Measurements from ENCODE around the gene WDR82.

WDR82 gene

GRCh38 chr3:52242039-52242438 lies 36.4 kb downstream of the WDR82 start:
- DNase-seq (ENCODE audit: low read depth): no peak
- no peak for TF ChIP-seq CTCF (IDR thresholded peaks at IDR 0.05; ENCODE audit: low read length, missing control alignments)
- H3K4me3 ChIP-seq (replicated peaks; ENCODE audit: low read depth, low read length): no peak overlapping the region

DNA sequence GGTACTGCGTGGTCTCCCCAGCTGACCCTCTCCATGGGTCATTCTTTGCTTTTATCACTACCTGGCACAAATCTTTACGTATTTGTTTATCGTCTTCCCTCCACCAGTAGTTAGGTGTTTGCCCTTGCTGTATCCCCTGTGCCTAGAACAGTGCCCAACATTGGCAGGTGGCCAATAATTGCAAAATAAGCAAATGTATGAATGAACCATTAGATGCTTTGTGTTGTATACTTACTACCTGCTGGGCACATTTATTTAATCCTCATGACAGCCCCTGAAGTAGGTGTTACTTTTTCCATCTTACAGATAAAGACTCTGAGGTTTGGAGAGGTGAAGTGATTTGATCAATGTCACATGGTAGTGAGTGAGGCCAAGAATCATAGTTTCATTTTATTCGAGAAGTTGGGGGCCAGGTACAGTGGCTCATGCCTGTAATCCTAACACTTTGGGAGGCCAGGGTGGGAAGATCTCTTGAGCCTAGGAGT lies 37.5 kb downstream of the WDR82 start:
- no peak for TF ChIP-seq CTCF (IDR thresholded peaks at IDR 0.05; ENCODE audit: low read length, missing control alignments)
- no peak for DNase-seq (ENCODE audit: low read depth)
- no peak overlapping the region for H3K4me3 ChIP-seq (replicated peaks; ENCODE audit: low read depth, low read length)

GRCh38 chr3:52240059-52240885 lies 38.2 kb downstream of the WDR82 start:
- peak; percentile 93 for DNase-seq (ENCODE audit: low read depth)
- TF ChIP-seq CTCF (IDR thresholded peaks at IDR 0.05; ENCODE audit: low read length, missing control alignments): peak; percentile 19
- H3K4me3 ChIP-seq (replicated peaks; ENCODE audit: low read depth, low read length): peak overlapping the region; percentile 87

GRCh38 chr3:52238761-52239701 lies 39.4 kb downstream of the WDR82 start, which contains the start of gene TWF2:
Gene TWF2, minus strand, starts transcription at chr3:52239158. Its CDS starts 142 bp downstream, at chr3:52239016.
- peak within 1 kb of the TSS; percentile 87 for H3K4me3 ChIP-seq (replicated peaks; ENCODE audit: low read depth, low read length)
- peak; percentile 77 for DNase-seq (ENCODE audit: low read depth)
- peak; percentile 38 for TF ChIP-seq CTCF (IDR thresholded peaks at IDR 0.05; ENCODE audit: low read length, missing control alignments)

- H3K4me3 ChIP-seq (replicated peaks; ENCODE audit: low read depth, low read length): peak overlapping the region; percentile 87
- DNase-seq (ENCODE audit: low read depth): no peak
- no peak for TF ChIP-seq CTCF (IDR thresholded peaks at IDR 0.05; ENCODE audit: low read length, missing control alignments)
Measured at GRCh38 chr3:52238193-52238760, 40.2 kb downstream of the WDR82 start.

DNA sequence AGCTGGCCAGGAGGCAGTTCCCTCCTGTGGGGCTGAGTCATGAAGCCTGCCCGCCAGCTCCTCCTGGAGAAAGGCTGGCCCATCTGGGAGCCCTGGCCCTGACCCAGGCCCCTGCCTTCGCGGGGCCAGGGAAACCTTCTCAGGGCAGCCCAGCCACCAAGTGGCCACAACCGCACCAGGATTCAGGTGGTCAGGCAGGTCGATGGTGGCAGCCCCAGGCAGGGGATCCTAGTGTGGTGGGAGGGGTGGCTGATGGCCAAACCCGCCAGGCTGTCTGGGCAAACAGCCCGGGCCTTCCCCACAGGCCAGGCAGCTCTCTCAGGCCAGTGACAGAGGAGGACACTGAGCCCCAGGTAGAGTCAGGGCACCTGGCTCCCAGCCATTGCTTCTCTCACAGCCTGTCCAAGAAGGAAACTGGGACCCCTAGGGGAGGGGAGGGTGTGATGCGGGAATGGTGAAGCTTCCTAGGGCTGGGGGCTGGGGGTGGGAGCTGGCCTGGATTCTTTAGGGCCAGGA lies 40.7 kb downstream of the WDR82 start:
- peak; percentile 82 for DNase-seq (ENCODE audit: low read depth)
- no peak for TF ChIP-seq CTCF (IDR thresholded peaks at IDR 0.05; ENCODE audit: low read length, missing control alignments)
- H3K4me3 ChIP-seq (replicated peaks; ENCODE audit: low read depth, low read length): peak overlapping the region; percentile 87

All from fibroblast of pulmonary artery (primary cell).